RWPE1 (cell line): ENCODE data around the gene SLC39A6.
"Not testable (repeated sequence)": the region's sequence is repeated elsewhere in the genome, so short reads cannot be mapped to it uniquely, and the experiment has no call there.

Experiments
- CTCF ChIA-PET: fragments of 350-600 bp; sonication (Branson Sonifier 250); formaldehyde crosslinking; extraction: SDS; loops from one replicate; lab custom pipeline; 2021; lab: Yijun Ruan, JAX
- POLR2A ChIA-PET: fragments of 400-600 bp; formaldehyde crosslinking; extraction: SDS; loops from one replicate; lab custom pipeline; 2020; ENCODE audit warnings: antibody characterized with exemption; ENCODE audit not compliant: low non-redundant PET; lab: Yijun Ruan, JAX
- DNase-seq: peaks from one replicate; pipeline ENCODE4 v3.0.0; 2012; ENCODE audit warnings: low spot score
- H3K27ac ChIP-seq: fragments of 450-650 bp; 2 replicates; pipeline ENCODE4 v1.5.1; 2017
- TF ChIP-seq, protein P1 (sequence below): fragments of 450-650 bp; conservative IDR thresholded peaks from 2 replicates; pipeline ENCODE4 v1.5.1; 2017; ENCODE audit warnings: low read depth, mild to moderate bottlenecking

Gene SLC39A6

DNA sequence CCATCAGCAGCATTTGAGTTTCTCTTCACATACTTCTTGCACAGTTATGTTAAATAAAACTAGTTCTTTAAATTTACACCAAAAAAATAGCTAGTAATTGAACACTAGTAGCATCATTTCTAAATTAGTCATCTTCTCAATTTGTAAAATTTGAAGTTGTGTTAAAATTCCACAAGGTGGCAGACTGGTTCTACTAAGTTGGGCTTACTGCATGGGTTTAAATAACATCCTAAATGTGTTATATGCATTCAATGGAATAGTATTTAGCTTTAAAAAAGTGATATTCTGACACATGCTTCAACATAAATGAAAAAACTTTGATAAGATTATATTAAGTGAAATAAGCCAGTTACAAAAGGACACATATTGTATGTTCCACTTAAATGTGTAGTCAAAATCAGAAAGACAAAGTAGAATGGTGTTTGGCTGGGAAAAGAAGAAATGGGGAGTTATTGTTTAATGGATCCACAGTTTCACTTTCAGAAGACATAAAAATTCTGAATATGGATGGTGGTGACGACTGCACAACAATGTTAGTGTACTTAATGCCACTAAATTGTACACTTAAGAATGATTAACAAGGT is 33.1 kb downstream of the SLC39A6 start:
- no peak overlapping the region for H3K27ac ChIP-seq
- ChIA-PET CTCF (interaction anchor here (0.6 to 1.2 kb wide), 6 partner anchors 64 to 712 kb away, joined by 3 to 6 read pairs (median 4); no protein-coding TSS in a partner anchor), POLR2A (no interaction called here)
- TF ChIP-seq, protein P1, sequence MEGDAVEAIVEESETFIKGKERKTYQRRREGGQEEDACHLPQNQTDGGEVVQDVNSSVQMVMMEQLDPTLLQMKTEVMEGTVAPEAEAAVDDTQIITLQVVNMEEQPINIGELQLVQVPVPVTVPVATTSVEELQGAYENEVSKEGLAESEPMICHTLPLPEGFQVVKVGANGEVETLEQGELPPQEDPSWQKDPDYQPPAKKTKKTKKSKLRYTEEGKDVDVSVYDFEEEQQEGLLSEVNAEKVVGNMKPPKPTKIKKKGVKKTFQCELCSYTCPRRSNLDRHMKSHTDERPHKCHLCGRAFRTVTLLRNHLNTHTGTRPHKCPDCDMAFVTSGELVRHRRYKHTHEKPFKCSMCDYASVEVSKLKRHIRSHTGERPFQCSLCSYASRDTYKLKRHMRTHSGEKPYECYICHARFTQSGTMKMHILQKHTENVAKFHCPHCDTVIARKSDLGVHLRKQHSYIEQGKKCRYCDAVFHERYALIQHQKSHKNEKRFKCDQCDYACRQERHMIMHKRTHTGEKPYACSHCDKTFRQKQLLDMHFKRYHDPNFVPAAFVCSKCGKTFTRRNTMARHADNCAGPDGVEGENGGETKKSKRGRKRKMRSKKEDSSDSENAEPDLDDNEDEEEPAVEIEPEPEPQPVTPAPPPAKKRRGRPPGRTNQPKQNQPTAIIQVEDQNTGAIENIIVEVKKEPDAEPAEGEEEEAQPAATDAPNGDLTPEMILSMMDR = peak; percentile 62
- peak; percentile 17 for DNase-seq

- DNase-seq = no peak
- H3K27ac ChIP-seq = no peak overlapping the region
- CTCF ChIA-PET = interaction anchor here (0.7 kb wide), 1 partner anchor 253 kb away, joined by 3 read pairs; no protein-coding TSS in a partner anchor
- TF ChIP-seq, protein P1 = no peak
- POLR2A ChIA-PET = no interaction called here
Measured at GRCh38 chr18:36094431-36094830, 34.7 kb downstream of the SLC39A6 start.

- POLR2A ChIA-PET, H3K27ac ChIP-seq, CTCF ChIA-PET, DNase-seq: not testable (repeated sequence)
Measured at GRCh38 chr18:36092116-36092515, 37.0 kb downstream of the SLC39A6 start.

DNA sequence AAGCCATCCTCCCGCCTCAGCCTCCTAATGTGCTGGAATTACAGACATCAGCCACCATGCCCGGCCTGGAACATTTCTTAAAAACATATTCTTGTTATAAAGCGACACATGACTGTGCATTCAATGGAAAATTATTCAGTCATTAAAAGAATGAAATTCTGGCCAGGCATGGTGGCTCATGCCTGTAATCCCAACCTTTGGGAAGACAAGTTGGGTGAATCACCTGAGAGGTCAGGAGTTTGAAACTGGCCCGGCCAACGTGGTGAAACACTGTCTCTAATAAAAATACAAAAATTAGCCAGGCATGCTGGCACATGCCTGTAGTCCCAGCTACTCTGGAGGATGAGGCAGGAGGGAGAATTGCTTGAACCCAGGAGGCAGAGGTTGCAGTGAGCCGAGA is 40.1 kb downstream of the SLC39A6 start:
- DNase-seq = no peak
- no peak overlapping the region for H3K27ac ChIP-seq
- ChIA-PET CTCF (no interaction called here), POLR2A (no interaction called here)
- TF ChIP-seq, protein P1 = no peak

GRCh38 chr18:36088256-36088655 is 40.9 kb downstream of the SLC39A6 start:
- CTCF ChIA-PET = interaction anchor here (1.0 kb wide), 1 partner anchor 71 kb away, joined by 3 read pairs; no protein-coding TSS in a partner anchor
- H3K27ac ChIP-seq = no peak overlapping the region
- POLR2A ChIA-PET = no interaction called here
- no peak for DNase-seq
- TF ChIP-seq, protein P1 = no peak

- POLR2A ChIA-PET = no interaction called here
- CTCF ChIA-PET = no interaction called here
- DNase-seq = no peak
- no peak overlapping the region for H3K27ac ChIP-seq
- TF ChIP-seq, protein P1 = no peak
Measured at GRCh38 chr18:36086186-36086585, 43.0 kb downstream of the SLC39A6 start.

GRCh38 chr18:36085195-36085594 is 43.9 kb downstream of the SLC39A6 start:
- ChIA-PET CTCF (no interaction called here), POLR2A (no interaction called here)
- TF ChIP-seq, protein P1 = no peak
- no peak overlapping the region for H3K27ac ChIP-seq
- DNase-seq = no peak
